ENCODE results near the gene CD22.

DNA sequence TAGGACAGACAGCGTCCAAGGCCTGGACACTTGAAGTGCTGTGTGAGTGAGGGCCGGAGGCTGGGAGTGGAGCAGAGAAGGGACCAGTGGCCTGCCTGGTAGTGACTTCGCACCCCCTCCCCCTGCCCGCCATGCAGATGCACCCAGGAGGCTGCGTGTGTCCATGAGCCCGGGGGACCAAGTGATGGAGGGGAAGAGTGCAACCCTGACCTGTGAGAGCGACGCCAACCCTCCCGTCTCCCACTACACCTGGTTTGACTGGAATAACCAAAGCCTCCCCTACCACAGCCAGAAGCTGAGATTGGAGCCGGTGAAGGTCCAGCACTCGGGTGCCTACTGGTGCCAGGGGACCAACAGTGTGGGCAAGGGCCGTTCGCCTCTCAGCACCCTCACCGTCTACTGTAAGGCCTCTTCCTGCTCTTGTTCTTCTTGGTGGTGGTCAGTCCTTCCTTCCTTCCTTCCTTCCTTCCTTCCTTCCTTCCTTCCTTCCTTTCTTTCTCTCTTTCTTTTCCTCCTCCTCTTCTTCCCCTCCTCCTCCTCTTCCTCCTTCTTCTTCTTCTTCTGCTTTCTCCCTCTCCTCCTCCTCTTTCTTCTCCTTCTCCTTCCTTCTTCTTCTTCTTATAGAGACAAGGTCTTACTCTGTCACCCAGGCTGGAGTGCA is 12.7 kb downstream of the CD22 start:
- TF ChIP-seq, protein P1, sequence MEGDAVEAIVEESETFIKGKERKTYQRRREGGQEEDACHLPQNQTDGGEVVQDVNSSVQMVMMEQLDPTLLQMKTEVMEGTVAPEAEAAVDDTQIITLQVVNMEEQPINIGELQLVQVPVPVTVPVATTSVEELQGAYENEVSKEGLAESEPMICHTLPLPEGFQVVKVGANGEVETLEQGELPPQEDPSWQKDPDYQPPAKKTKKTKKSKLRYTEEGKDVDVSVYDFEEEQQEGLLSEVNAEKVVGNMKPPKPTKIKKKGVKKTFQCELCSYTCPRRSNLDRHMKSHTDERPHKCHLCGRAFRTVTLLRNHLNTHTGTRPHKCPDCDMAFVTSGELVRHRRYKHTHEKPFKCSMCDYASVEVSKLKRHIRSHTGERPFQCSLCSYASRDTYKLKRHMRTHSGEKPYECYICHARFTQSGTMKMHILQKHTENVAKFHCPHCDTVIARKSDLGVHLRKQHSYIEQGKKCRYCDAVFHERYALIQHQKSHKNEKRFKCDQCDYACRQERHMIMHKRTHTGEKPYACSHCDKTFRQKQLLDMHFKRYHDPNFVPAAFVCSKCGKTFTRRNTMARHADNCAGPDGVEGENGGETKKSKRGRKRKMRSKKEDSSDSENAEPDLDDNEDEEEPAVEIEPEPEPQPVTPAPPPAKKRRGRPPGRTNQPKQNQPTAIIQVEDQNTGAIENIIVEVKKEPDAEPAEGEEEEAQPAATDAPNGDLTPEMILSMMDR (IDR thresholded peaks at IDR 0.05) = no peak
- no peak for TF ChIP-seq POLR2A (IDR thresholded peaks at IDR 0.05)
